NAMALWA (cell line): ENCODE data around the gene SLC39A6.
A peak's percentile ranks its signal among the peaks of the same experiment; 100 is the strongest.
"Not testable (repeated sequence)": the region's sequence is repeated elsewhere in the genome, so short reads cannot be mapped to it uniquely, and the experiment has no call there.

Source experiments
- DNase-seq: peaks from one replicate; pipeline ENCODE4 v3.0.0-alpha.2; 2015; ENCODE audit warnings: low spot score

SLC39A6 gene

GRCh38 chr18:36095936-36096519 is 33.1 kb downstream of the SLC39A6 start:
- DNase-seq, result peak; percentile 75

GRCh38 chr18:36094431-36094830 is 34.7 kb downstream of the SLC39A6 start:
- DNase-seq, result no peak

- not testable (repeated sequence) for DNase-seq
These were observed 37.0 kb downstream of the SLC39A6 start for GRCh38 chr18:36092116-36092515.

- no peak for DNase-seq
These were observed 40.1 kb downstream of the SLC39A6 start for GRCh38 chr18:36089001-36089400.

- no peak for DNase-seq
These were observed 40.9 kb downstream of the SLC39A6 start for GRCh38 chr18:36088256-36088655.

- DNase-seq, result no peak
These were observed 43.0 kb downstream of the SLC39A6 start for GRCh38 chr18:36086186-36086585.

- DNase-seq, result no peak
These were observed 43.9 kb downstream of the SLC39A6 start for GRCh38 chr18:36085195-36085594.

- peak; percentile 37 for DNase-seq
These were observed 45.4 kb downstream of the SLC39A6 start for GRCh38 chr18:36083729-36084128.

- DNase-seq, result not testable (repeated sequence)
These were observed 48.0 kb downstream of the SLC39A6 start for GRCh38 chr18:36081118-36081517.

GRCh38 chr18:36078751-36079529 is 50.2 kb downstream of the SLC39A6 start:
- no peak for DNase-seq

GRCh38 chr18:36077764-36078163 is 51.4 kb downstream of the SLC39A6 start:
- DNase-seq, result not testable (repeated sequence)

- peak; percentile 48 for DNase-seq
These were observed 53.1 kb downstream of the SLC39A6 start for GRCh38 chr18:36075862-36076587.

- no peak for DNase-seq
These were observed 54.7 kb downstream of the SLC39A6 start for GRCh38 chr18:36074435-36074834.

- DNase-seq, result no peak
These were observed 55.5 kb downstream of the SLC39A6 start for GRCh38 chr18:36073676-36074075.

- not testable (repeated sequence) for DNase-seq
These were observed 56.7 kb downstream of the SLC39A6 start for GRCh38 chr18:36072406-36072805.

- DNase-seq, result peak; percentile 96
These were observed 61.8 kb downstream of the SLC39A6 start, which contains the start of gene RPRD1A for GRCh38 chr18:36067055-36067957. Gene RPRD1A (minus strand): TSS chr18:36067559. CDS start chr18:36067404, 155 bp downstream.

- peak; percentile 43 for DNase-seq
These were observed 62.5 kb downstream of the SLC39A6 start for GRCh38 chr18:36066686-36067054.

GRCh38 chr18:36066001-36066400 is 63.1 kb downstream of the SLC39A6 start:
- peak; percentile 22 for DNase-seq

- not testable (repeated sequence) for DNase-seq
These were observed 64.4 kb downstream of the SLC39A6 start for GRCh38 chr18:36064809-36065079.

GRCh38 chr18:36064027-36064808 is 64.9 kb downstream of the SLC39A6 start:
- no peak for DNase-seq

GRCh38 chr18:36058674-36059073 is 70.5 kb downstream of the SLC39A6 start:
- DNase-seq, result no peak
